ENCODE results near the gene ANXA2R. TPM values are rescaled to one million over a fixed set of nuclear protein-coding genes. Genes with fewer than 3 reads are reported as not detected.

Gene ANXA2R
- total and polyA plus RNA-seq, 2 of the 13 experiments (the other 11 are each of a cell fraction or from before 2014, with no cell fraction given) = 0.95 to 1.3 TPM

DNA sequence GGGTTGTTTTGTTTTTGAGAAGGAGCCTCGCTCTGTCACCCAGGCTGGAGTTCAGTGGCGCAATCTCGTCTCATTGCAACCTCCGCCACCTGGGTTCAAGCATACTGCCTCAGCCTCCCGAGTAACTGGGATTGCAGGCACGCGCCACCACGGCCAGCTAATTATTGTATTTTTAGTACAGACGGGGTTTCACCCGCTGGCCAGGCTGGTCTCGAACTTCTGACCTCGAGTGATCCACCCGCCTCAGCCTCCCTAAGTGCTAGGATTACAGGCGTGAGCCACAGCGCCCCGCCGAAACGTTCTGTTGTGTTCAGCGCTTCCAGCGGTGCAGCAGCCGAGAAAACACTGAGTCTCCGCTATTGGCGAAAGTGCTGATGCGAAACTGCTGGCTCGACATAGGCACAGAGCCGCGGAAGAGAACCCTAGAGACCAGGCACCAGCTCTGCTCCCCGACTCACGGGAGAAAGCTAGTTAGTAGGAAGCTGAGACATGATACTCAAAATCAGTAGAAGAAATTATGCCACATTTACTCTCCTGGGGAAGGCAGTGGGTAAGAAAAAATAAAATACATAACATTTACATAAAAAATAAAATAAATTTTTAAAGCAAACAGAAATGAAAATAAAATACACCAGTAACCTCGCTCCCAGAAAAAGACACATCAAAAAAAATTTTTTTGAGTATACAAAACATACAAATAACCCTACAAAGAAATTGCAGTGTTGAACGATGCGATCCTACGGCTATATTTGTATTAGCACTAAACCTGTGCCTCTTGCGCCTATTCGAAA, 31.6 kb downstream of the ANXA2R start (continued):
- no peak for TF ChIP-seq ZNF775 (CRISPR knock-in tag; IDR thresholded peaks at IDR 0.05; ENCODE audit: borderline replicate concordance)
- no peak for TF ChIP-seq SMYD3 (CRISPR knock-in tag; IDR thresholded peaks at IDR 0.05)
- peak; percentile 54 for TF ChIP-seq CEBPG (CRISPR knock-in tag; IDR thresholded peaks at IDR 0.05)
- peak; percentile 87 for TF ChIP-seq POLR2AphosphoS5 (IDR thresholded peaks at IDR 0.05; ENCODE audit: low read depth, low read length)
- TF ChIP-seq PHB2 (IDR thresholded peaks at IDR 0.05; ENCODE audit: partially characterized antibody) = no peak
- TF ChIP-seq, protein P1, sequence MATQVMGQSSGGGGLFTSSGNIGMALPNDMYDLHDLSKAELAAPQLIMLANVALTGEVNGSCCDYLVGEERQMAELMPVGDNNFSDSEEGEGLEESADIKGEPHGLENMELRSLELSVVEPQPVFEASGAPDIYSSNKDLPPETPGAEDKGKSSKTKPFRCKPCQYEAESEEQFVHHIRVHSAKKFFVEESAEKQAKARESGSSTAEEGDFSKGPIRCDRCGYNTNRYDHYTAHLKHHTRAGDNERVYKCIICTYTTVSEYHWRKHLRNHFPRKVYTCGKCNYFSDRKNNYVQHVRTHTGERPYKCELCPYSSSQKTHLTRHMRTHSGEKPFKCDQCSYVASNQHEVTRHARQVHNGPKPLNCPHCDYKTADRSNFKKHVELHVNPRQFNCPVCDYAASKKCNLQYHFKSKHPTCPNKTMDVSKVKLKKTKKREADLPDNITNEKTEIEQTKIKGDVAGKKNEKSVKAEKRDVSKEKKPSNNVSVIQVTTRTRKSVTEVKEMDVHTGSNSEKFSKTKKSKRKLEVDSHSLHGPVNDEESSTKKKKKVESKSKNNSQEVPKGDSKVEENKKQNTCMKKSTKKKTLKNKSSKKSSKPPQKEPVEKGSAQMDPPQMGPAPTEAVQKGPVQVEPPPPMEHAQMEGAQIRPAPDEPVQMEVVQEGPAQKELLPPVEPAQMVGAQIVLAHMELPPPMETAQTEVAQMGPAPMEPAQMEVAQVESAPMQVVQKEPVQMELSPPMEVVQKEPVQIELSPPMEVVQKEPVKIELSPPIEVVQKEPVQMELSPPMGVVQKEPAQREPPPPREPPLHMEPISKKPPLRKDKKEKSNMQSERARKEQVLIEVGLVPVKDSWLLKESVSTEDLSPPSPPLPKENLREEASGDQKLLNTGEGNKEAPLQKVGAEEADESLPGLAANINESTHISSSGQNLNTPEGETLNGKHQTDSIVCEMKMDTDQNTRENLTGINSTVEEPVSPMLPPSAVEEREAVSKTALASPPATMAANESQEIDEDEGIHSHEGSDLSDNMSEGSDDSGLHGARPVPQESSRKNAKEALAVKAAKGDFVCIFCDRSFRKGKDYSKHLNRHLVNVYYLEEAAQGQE (IDR thresholded peaks at IDR 0.05; ENCODE audit: borderline replicate concordance in 1 of 2, low read depth in 1 of 2, low read length in 2 of 2) = 0 out of 4 replicates have a peak, but pooled peaks of 1 of the 2 experiments have one; percentile 61
- peak; percentile 93 for TF ChIP-seq ZNF788 (CRISPR knock-in tag; IDR thresholded peaks at IDR 0.05; ENCODE audit: borderline replicate concordance)
- TF ChIP-seq SP4 (CRISPR knock-in tag; IDR thresholded peaks at IDR 0.05) = no peak
- TF ChIP-seq PITX1 (CRISPR knock-in tag; IDR thresholded peaks at IDR 0.05) = peak; percentile 93
- no peak for TF ChIP-seq HNRNPL (IDR thresholded peaks at IDR 0.05; ENCODE audit: low read depth, low read length)
- peak; percentile 69 for TF ChIP-seq SPEN (CRISPR knock-in tag; IDR thresholded peaks at IDR 0.05; ENCODE audit: low read depth)
- TF ChIP-seq GABPB1 (CRISPR knock-in tag; IDR thresholded peaks at IDR 0.05) = peak; percentile 73
- no peak; the same call in 1 of the 2 replicates for TF ChIP-seq ZNF558 (CRISPR knock-in tag; IDR thresholded peaks at IDR 0.05; ENCODE audit: borderline replicate concordance)
- TF ChIP-seq, protein P2, sequence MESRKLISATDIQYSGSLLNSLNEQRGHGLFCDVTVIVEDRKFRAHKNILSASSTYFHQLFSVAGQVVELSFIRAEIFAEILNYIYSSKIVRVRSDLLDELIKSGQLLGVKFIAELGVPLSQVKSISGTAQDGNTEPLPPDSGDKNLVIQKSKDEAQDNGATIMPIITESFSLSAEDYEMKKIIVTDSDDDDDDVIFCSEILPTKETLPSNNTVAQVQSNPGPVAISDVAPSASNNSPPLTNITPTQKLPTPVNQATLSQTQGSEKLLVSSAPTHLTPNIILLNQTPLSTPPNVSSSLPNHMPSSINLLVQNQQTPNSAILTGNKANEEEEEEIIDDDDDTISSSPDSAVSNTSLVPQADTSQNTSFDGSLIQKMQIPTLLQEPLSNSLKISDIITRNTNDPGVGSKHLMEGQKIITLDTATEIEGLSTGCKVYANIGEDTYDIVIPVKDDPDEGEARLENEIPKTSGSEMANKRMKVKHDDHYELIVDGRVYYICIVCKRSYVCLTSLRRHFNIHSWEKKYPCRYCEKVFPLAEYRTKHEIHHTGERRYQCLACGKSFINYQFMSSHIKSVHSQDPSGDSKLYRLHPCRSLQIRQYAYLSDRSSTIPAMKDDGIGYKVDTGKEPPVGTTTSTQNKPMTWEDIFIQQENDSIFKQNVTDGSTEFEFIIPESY (CRISPR knock-in tag; IDR thresholded peaks at IDR 0.05) = peak; percentile 88
- no peak for TF ChIP-seq SYNCRIP (IDR thresholded peaks at IDR 0.05; ENCODE audit: insufficient read depth, low read depth, low read length)
- TF ChIP-seq, protein P3, sequence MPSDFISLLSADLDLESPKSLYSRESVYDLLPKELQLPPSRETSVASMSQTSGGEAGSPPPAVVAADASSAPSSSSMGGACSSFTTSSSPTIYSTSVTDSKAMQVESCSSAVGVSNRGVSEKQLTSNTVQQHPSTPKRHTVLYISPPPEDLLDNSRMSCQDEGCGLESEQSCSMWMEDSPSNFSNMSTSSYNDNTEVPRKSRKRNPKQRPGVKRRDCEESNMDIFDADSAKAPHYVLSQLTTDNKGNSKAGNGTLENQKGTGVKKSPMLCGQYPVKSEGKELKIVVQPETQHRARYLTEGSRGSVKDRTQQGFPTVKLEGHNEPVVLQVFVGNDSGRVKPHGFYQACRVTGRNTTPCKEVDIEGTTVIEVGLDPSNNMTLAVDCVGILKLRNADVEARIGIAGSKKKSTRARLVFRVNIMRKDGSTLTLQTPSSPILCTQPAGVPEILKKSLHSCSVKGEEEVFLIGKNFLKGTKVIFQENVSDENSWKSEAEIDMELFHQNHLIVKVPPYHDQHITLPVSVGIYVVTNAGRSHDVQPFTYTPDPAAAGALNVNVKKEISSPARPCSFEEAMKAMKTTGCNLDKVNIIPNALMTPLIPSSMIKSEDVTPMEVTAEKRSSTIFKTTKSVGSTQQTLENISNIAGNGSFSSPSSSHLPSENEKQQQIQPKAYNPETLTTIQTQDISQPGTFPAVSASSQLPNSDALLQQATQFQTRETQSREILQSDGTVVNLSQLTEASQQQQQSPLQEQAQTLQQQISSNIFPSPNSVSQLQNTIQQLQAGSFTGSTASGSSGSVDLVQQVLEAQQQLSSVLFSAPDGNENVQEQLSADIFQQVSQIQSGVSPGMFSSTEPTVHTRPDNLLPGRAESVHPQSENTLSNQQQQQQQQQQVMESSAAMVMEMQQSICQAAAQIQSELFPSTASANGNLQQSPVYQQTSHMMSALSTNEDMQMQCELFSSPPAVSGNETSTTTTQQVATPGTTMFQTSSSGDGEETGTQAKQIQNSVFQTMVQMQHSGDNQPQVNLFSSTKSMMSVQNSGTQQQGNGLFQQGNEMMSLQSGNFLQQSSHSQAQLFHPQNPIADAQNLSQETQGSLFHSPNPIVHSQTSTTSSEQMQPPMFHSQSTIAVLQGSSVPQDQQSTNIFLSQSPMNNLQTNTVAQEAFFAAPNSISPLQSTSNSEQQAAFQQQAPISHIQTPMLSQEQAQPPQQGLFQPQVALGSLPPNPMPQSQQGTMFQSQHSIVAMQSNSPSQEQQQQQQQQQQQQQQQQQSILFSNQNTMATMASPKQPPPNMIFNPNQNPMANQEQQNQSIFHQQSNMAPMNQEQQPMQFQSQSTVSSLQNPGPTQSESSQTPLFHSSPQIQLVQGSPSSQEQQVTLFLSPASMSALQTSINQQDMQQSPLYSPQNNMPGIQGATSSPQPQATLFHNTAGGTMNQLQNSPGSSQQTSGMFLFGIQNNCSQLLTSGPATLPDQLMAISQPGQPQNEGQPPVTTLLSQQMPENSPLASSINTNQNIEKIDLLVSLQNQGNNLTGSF (CRISPR knock-in tag; IDR thresholded peaks at IDR 0.05) = no peak
- TF ChIP-seq ZZZ3 (CRISPR knock-in tag; IDR thresholded peaks at IDR 0.05; ENCODE audit: borderline replicate concordance) = 0 out of 2 replicates have a peak, but pooled peaks have one; percentile 56
- TF ChIP-seq ETV6 (CRISPR knock-in tag; conservative IDR thresholded peaks at IDR 0.05) = no peak
- TF ChIP-seq ZNF251 (CRISPR knock-in tag; IDR thresholded peaks at IDR 0.05) = no peak
